CD4-positive, alpha-beta T cell (primary cell): ENCODE results near the gene MED12L. TPM values are rescaled to one million over a fixed set of nuclear protein-coding genes. Genes with fewer than 3 reads are reported as not detected.

Source experiments
- ATAC-seq: fragments of 200-7000 bp; cut with Tn5 transposase; one replicate; pipeline ENCODE4 v1.10.0; 2022; ENCODE audit warnings: mild to moderate bottlenecking; ENCODE audit not compliant: poor library complexity
- CTCF ChIA-PET: fragments of 350-600 bp; sonication (Branson Sonifier 250); formaldehyde crosslinking; loops from one replicate; lab custom pipeline; 2021; ENCODE audit warnings: antibody characterized with exemption, inconsistent platforms; lab: Charles Lee
- POLR2A ChIA-PET: fragments of 350-600 bp; sonication (Branson Sonifier 250); formaldehyde crosslinking; loops from one replicate; lab custom pipeline; 2021; ENCODE audit warnings: antibody characterized with exemption, inconsistent platforms; lab: Charles Lee
- DNase-seq, 14 experiments: peaks; one replicate each; pipeline ENCODE4 v3.0.0-alpha.2; 2013 to 2020; ENCODE audit warnings: mixed read lengths in 2 of 14
- H3K27ac ChIP-seq, 2 donors: one replicate each; pipeline versions ENCODE4 v1.5.1 to v1.7.0; 2013; ENCODE audit warnings: low read length in 2 of 2, low read depth in 1 of 2, mild to moderate bottlenecking in 1 of 2
- H3K27me3 ChIP-seq, 2 experiments: 1 replicate in 1 of 2; 2 replicates in 1 of 2; pipeline versions ENCODE4 v1.6.1 to v1.7.0; 2013; ENCODE audit warnings: low read length in 2 of 2, control low read depth in 1 of 2, mild to moderate bottlenecking in 1 of 2, moderate library complexity in 1 of 2; ENCODE audit not compliant: insufficient read depth in 2 of 2, control insufficient read depth in 1 of 2
- H3K36me3 ChIP-seq: one replicate; pipeline ENCODE4 v1.6.1; 2013; ENCODE audit warnings: low read length, control low read depth; ENCODE audit not compliant: insufficient read depth
- H3K4me1 ChIP-seq: one replicate; pipeline ENCODE4 v1.6.1; 2013; ENCODE audit warnings: low read length, control low read depth; ENCODE audit not compliant: insufficient read depth
- H3K4me3 ChIP-seq: one replicate; pipeline ENCODE4 v1.5.1; 2013; ENCODE audit warnings: mild to moderate bottlenecking, low read length, moderate library complexity
- H3K9me3 ChIP-seq, 2 experiments: 1 replicate in 1 of 2; 2 replicates in 1 of 2; pipeline versions ENCODE4 v1.6.1 to v1.7.0; 2013; ENCODE audit warnings: low read length in 2 of 2, mild to moderate bottlenecking in 2 of 2, control low read depth in 1 of 2, moderate library complexity in 1 of 2; ENCODE audit not compliant: control insufficient read depth in 1 of 2, insufficient read depth in 1 of 2
- H3K27ac Mint-ChIP-seq: one replicate; pipeline ENCODE4 v1.8.0; 2020; ENCODE audit warnings: mixed read lengths
- H3K27me3 Mint-ChIP-seq: one replicate; pipeline ENCODE4 v1.8.0; 2021; ENCODE audit warnings: mixed read lengths
- H3K36me3 Mint-ChIP-seq: one replicate; pipeline ENCODE4 v1.8.0; 2021; ENCODE audit warnings: low read depth, mixed read lengths
- H3K4me1 Mint-ChIP-seq: one replicate; pipeline ENCODE4 v1.8.0; 2021; ENCODE audit warnings: low read depth, mixed read lengths
- H3K4me3 Mint-ChIP-seq: one replicate; pipeline ENCODE4 v1.8.0; 2020; ENCODE audit warnings: mild to moderate bottlenecking, mixed read lengths
- H3K9me3 Mint-ChIP-seq: one replicate; pipeline ENCODE4 v1.8.0; 2020; ENCODE audit warnings: mixed read lengths
- intact Hi-C, 2 experiments: fragments of 100-400 bp; cut with DNase I in 1 of 2; cut with micrococcal nuclease in 1 of 2; formaldehyde crosslinking; loops; one replicate each; pipeline versions ENCODE4 v1.15.1 to v1.9.0; 2023 to 2025; cut with DNase I, micrococcal nuclease
- total RNA-seq, 174 experiments: library from RNA in 2 of 174; stranded (reverse) in 2 of 174; gene quantifications; one replicate each; pipeline ENCODE4 v1.2.3 and lab custom pipeline; 2021 to 2026
- TF ChIP-seq, protein P1 (sequence below): fragments of 200-600 bp; IDR thresholded peaks from one replicate; pipeline ENCODE4 v1.8.0; 2022; ENCODE audit warnings: antibody characterized with exemption, mild to moderate bottlenecking

MED12L gene
- total RNA-seq, 2 experiments from 2014 or later = 0.39 to 0.49 TPM

DNA sequence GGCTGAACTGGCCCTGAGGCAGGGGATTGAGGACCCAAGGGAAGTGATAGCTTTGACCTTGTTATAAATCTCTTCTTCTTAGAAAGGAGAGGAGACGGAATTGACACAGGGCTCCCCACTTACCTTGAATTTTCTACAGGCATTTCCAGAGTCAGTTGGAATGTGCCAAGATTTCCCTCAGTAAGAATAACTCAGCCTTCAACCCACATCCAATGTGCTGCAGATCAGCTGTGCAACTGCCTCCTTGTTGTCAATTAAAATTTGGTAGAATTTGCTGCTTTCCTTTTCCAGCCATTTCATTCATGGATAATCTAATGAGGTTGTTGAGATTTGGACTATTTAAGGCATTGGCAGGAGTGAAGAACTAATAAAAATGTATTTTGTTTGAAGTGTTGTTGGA is 14.6 kb downstream of the MED12L start:
- no peaks in the 10 kb centered on the region for H3K36me3 Mint-ChIP-seq
- TF ChIP-seq, protein P1, sequence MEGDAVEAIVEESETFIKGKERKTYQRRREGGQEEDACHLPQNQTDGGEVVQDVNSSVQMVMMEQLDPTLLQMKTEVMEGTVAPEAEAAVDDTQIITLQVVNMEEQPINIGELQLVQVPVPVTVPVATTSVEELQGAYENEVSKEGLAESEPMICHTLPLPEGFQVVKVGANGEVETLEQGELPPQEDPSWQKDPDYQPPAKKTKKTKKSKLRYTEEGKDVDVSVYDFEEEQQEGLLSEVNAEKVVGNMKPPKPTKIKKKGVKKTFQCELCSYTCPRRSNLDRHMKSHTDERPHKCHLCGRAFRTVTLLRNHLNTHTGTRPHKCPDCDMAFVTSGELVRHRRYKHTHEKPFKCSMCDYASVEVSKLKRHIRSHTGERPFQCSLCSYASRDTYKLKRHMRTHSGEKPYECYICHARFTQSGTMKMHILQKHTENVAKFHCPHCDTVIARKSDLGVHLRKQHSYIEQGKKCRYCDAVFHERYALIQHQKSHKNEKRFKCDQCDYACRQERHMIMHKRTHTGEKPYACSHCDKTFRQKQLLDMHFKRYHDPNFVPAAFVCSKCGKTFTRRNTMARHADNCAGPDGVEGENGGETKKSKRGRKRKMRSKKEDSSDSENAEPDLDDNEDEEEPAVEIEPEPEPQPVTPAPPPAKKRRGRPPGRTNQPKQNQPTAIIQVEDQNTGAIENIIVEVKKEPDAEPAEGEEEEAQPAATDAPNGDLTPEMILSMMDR = no peak
- intact Hi-C loops = no loop called here
- H3K4me3 ChIP-seq = no peak overlapping the region
- H3K4me1 ChIP-seq = no peaks in the 10 kb centered on the region
- H3K27me3 ChIP-seq = peaks cover 7% of the 10 kb centered on the region in 2 experiments
- no peak overlapping the region for H3K4me3 Mint-ChIP-seq
- peaks cover 47% of the 10 kb centered on the region for H3K27me3 Mint-ChIP-seq
- no peak overlapping the region for H3K27ac Mint-ChIP-seq
- CTCF ChIA-PET = no interaction called here
- ATAC-seq = no peak
- H3K9me3 ChIP-seq = no peaks in the 10 kb centered on the region
- no peak overlapping the region for H3K27ac ChIP-seq
- H3K9me3 Mint-ChIP-seq = no peaks in the 10 kb centered on the region
- H3K36me3 ChIP-seq = no peaks in the 10 kb centered on the region
- H3K4me1 Mint-ChIP-seq = no peaks in the 10 kb centered on the region
- no peak for DNase-seq
- POLR2A ChIA-PET = interaction anchor here (0.9 kb wide), 1 partner anchor 13 kb away, joined by 3 read pairs; no protein-coding TSS in a partner anchor

DNA sequence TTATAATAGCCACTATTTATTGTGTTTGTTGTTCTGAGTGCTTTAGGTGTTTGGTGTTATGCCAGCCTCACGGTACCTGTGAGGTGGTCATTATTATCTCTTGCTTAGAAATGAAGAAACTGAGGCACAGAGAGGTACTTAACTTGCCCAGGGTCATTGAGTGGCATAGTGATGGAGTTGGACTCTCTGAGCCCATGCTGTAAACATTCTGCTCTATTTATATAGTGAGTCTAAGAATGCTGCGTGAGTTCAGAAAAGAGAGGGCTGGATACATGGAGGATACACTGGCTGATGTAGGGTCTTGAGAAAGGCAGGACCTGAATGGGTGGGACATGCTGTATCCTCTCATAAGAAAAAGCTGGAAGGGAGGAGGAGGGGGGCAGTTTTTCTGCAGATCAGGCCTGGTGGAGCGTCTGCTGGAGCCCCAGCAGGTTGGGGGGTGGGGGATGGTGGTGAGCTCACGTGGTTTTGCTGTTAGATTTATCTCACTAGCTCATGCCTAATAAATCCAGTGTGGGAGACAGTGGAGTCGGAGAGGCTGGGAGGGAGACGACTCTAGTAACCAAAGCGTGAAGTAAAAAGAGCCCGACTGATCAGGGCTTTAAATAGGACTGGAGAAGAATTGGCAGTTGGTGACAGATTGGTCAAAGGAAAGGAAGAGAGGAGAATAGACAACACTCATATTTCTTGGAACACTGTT is 16.0 kb downstream of the MED12L start:
- H3K27ac Mint-ChIP-seq = no peak overlapping the region
- no peaks in the 10 kb centered on the region for H3K36me3 ChIP-seq
- POLR2A ChIA-PET = no interaction called here

DNA sequence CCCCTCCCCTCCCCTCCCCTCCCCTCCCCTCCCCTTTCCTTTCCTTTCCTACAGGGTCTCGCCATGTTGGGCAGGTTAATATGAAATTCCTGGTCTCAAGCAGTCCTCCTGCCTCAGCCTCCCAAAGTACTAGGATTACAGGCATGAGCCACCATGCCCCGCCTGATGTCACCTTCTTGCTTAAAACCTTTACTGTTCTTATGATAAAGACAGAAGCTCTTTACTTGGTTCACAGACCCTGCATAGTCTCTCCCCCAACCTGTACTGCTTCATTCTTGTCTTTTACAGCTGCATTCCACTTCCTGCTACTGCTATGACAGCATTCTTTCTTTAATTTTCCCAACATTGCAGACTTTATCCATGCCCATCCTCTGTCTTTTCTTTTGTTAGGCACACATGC is 20.8 kb downstream of the MED12L start:
- Histone ChIP-seq H3K27ac (no peak overlapping the region), H3K4me1 (no peaks in the 10 kb centered on the region), H3K36me3 (no peaks in the 10 kb centered on the region), H3K4me3 (no peak overlapping the region), H3K9me3 (no peaks in the 10 kb centered on the region), H3K27me3 (peaks cover 0 to 7% of the 10 kb centered on the region in 2 experiments)
- Mint-ChIP-seq H3K9me3 (no peaks in the 10 kb centered on the region), H3K27ac (no peak overlapping the region), H3K36me3 (no peaks in the 10 kb centered on the region), H3K27me3 (peaks cover 7% of the 10 kb centered on the region), H3K4me1 (no peaks in the 10 kb centered on the region), H3K4me3 (no peak overlapping the region)
- intact Hi-C loops = no loop called here
- ChIA-PET POLR2A (no interaction called here), CTCF (interaction anchor here (0.6 kb wide), 1 partner anchor 1191 kb away, joined by 3 read pairs; no protein-coding TSS in a partner anchor)
- TF ChIP-seq, protein P1 = no peak
- DNase-seq = no peak
- ATAC-seq = no peak

More for the DNA sequence above, 16.0 kb downstream of the MED12L start:
- no peaks in the 10 kb centered on the region for H3K4me1 Mint-ChIP-seq
- no peaks in the 10 kb centered on the region for H3K36me3 Mint-ChIP-seq
- DNase-seq (no peak), ATAC-seq (no peak)
- Histone ChIP-seq H3K4me1 (no peaks in the 10 kb centered on the region), H3K4me3 (no peak overlapping the region), H3K9me3 (no peaks in the 10 kb centered on the region), H3K27ac (no peak overlapping the region), H3K27me3 (peaks cover 3 to 7% of the 10 kb centered on the region in 2 experiments)
- no peak overlapping the region for H3K4me3 Mint-ChIP-seq
- no peaks in the 10 kb centered on the region for H3K9me3 Mint-ChIP-seq
- intact Hi-C loops = no loop called here
- TF ChIP-seq, protein P1 = no peak
- peaks cover 40% of the 10 kb centered on the region for H3K27me3 Mint-ChIP-seq
- CTCF ChIA-PET = no interaction called here
